ENCODE measurements around the gene UBE2O.
A peak's percentile ranks its signal among the peaks of the same experiment; 100 is the strongest.

Gene UBE2O

DNA sequence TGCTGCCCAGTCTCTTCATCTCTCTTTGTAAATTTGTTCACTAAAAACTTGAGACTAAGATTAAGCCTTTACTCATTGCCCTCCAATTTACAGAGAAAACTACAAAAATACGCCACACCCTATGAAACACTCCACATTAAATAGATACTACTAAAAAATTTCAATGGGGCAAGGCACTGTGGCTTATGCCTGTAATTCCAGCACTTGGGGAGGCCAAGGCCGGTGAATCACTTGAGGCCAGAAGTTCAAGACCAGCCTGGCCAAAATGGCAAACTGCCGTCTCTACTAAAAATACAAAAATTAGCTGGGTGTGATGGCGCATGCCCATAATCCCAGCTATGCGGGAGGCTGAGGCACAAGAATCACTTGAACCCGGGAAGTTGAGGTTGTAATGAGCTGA lies 3.8 kb downstream of the UBE2O start:
- H3K9me3 Mint-ChIP-seq, result no peaks in the 10 kb centered on the region
- no peaks in the 10 kb centered on the region for H3K27me3 Mint-ChIP-seq (ENCODE audit: low read depth)
- H3K36me3 Mint-ChIP-seq (ENCODE audit: low read depth), result no peaks in the 10 kb centered on the region
- H3K27ac Mint-ChIP-seq, result no peak overlapping the region
- TF ChIP-seq, protein P1, sequence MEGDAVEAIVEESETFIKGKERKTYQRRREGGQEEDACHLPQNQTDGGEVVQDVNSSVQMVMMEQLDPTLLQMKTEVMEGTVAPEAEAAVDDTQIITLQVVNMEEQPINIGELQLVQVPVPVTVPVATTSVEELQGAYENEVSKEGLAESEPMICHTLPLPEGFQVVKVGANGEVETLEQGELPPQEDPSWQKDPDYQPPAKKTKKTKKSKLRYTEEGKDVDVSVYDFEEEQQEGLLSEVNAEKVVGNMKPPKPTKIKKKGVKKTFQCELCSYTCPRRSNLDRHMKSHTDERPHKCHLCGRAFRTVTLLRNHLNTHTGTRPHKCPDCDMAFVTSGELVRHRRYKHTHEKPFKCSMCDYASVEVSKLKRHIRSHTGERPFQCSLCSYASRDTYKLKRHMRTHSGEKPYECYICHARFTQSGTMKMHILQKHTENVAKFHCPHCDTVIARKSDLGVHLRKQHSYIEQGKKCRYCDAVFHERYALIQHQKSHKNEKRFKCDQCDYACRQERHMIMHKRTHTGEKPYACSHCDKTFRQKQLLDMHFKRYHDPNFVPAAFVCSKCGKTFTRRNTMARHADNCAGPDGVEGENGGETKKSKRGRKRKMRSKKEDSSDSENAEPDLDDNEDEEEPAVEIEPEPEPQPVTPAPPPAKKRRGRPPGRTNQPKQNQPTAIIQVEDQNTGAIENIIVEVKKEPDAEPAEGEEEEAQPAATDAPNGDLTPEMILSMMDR (IDR thresholded peaks at IDR 0.05; ENCODE audit: unreplicated experiment in 3 of 3), result no peak
- peaks cover 69% of the 10 kb centered on the region for H3K4me1 Mint-ChIP-seq
- peak overlapping the region in 1 of 3 experiments; percentile 37 for H3K4me3 Mint-ChIP-seq

DNA sequence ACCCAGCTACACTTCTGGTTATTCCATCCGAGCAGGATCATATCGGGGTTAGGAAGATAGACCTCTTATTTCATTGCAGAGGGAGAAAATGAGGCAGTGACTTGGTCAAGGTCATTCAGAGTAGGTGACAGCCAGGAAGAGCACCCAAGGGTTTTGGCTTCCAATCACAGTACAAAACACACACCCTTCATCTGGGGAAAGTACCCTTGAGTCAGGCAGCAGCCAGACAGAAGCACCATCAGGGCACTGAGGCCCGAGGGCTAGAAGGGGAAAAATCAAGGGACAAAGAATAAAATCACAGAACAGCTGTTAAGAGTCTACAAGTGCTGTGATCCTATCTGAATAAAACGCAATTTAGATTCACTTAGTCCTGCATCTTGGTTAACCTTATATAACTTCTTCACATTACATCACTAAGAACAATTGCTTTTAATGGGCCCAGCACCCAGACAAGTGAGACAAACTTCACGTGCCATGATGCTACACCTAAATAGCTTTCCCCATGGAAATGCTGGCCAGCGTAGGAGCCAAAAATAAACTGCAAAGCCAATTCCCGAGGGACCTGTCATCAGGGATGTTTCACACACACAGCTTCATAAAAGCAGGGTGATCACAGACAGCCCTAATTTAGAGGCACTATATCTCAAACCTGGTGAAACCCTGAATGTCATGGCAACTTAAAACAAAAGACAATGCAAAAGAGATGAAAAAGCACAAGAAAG lies 4.9 kb downstream of the UBE2O start:
- peak overlapping the region in 2 of 3 experiments; percentile 32 to 53 for H3K4me3 Mint-ChIP-seq
- no peaks in the 10 kb centered on the region for H3K9me3 Mint-ChIP-seq
- no peak overlapping the region for H3K27ac Mint-ChIP-seq
- H3K36me3 Mint-ChIP-seq (ENCODE audit: low read depth), result no peaks in the 10 kb centered on the region
- no peaks in the 10 kb centered on the region for H3K27me3 Mint-ChIP-seq (ENCODE audit: low read depth)
- TF ChIP-seq, protein P1 (IDR thresholded peaks at IDR 0.05; ENCODE audit: unreplicated experiment in 3 of 3), result no peak
- peaks cover 69% of the 10 kb centered on the region for H3K4me1 Mint-ChIP-seq

DNA sequence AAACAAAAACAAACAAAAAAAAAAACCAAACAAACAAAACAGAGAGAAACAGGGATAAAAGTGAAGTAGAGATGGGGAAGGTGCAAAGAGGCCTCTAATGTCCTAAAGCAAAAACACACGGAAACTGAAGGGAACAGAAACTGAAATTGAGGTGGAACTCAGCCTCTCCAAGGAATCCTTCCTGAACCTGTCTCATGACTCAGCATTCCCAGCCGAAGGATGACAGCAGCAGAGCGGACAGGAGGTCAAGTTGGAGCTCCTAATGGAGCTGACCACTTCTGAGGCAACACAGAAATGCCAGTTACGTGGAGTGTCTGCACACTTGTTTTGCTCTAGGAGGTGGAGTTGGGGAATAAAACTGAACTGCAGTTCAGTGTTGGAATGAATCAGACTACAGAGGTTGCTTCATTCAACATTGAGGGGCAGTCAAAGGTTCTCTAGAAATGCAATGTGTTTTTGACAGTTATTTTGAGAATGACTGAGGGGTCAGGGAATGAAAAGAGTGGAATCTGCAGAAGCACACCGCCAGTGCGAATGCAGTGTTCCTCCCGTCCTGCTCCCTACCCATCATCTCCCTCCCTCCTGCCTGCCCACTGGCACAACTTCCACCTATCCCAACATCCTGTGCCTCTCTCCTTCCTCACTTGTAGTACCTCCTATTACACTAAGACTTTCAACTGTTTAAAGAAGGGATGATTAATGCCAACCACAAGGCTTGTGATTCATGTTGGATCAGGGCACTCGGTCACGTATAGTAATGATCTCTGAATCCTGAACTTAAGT lies 6.3 kb downstream of the UBE2O start:
- no peak overlapping the region for H3K27ac Mint-ChIP-seq
- no peak overlapping the region for H3K4me3 Mint-ChIP-seq
- TF ChIP-seq, protein P1 (IDR thresholded peaks at IDR 0.05; ENCODE audit: unreplicated experiment in 3 of 3), result no peak
- H3K9me3 Mint-ChIP-seq, result no peaks in the 10 kb centered on the region
- H3K36me3 Mint-ChIP-seq (ENCODE audit: low read depth), result peaks cover 5% of the 10 kb centered on the region
- H3K4me1 Mint-ChIP-seq, result peaks cover 63% of the 10 kb centered on the region
- H3K27me3 Mint-ChIP-seq (ENCODE audit: low read depth), result no peaks in the 10 kb centered on the region

DNA sequence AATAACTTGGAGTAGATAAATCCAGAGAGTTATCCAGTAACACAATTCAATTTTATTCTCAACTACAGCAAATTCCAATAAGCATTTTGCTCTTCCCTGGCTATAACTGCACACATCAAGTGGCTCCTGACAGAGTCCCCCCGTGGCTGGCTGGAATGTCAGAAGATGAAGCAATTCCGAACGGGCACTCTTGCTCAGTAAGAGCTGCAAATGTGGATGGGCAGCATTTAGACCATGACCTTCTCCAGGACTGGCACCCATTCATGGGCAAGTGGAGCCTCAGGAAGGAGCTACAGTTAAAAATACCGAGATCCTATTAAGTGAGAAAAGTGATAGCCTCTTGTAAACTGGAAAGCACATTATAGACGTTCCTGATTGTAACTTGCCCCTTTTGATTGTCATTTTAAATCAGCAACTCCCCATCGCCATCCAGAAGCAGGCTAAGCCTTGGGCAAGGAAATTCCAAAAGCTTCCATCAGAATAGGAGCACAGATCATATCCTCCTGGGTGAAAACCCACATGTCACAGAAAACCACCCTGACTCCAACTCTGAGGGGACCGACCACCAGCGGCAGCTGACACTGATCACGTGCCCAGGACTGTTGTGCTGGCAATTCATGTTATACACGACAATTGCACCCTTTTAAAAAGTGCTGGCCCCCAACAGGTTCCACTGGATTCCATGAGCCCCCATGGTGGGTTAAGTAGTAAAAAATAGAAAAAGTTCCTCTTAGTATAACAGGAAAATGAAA lies 7.1 kb downstream of the UBE2O start:
- H3K27ac Mint-ChIP-seq, result no peak overlapping the region

DNA sequence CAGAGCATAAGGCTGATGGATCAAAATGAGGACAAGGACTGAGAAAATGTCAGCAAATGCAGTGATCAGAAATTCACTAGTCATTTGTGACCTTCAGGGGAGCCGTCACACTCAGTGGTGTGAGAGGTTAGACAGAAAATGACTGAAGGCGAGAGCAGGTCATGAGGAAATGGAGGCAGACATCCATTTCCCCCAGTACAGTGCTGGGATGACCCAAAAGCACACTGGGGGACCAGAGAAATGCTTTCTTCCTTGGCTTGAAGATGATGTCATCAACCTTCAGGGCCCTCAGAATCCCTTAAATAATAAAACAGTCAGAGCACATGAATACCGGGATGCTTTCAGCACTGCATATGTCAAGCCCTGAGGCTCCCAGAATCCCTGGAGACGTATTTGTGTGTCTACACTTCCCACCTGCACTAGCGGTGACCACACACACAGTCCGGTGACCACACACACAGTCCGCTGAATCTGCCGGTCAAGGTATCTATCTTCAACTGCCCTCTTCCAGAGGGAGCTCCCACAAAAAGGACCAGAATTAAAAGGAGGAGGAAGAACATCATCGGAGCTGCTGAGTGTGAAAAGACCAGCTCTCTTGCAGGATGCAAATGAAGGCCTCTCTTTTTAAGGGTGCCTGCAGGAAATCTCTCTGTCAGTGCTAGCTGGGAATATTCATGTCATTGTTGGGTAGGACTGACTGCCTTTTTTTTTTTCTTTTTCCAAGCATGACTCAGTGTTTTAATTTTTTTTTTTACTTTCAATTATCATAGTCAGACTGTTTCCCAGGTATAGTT lies 8.2 kb downstream of the UBE2O start:
- TF ChIP-seq, protein P1 (IDR thresholded peaks at IDR 0.05; ENCODE audit: unreplicated experiment in 3 of 3), result no peak
- peaks cover 46% of the 10 kb centered on the region for H3K4me1 Mint-ChIP-seq
- H3K9me3 Mint-ChIP-seq, result no peaks in the 10 kb centered on the region
- peaks cover 5% of the 10 kb centered on the region for H3K36me3 Mint-ChIP-seq (ENCODE audit: low read depth)
- H3K27ac Mint-ChIP-seq, result no peak overlapping the region
- no peak overlapping the region for H3K4me3 Mint-ChIP-seq
- no peaks in the 10 kb centered on the region for H3K27me3 Mint-ChIP-seq (ENCODE audit: low read depth)

More for the DNA sequence above, 7.1 kb downstream of the UBE2O start:
- TF ChIP-seq, protein P1 (IDR thresholded peaks at IDR 0.05; ENCODE audit: unreplicated experiment in 3 of 3), result no peak
- Mint-ChIP-seq H3K4me3 (no peak overlapping the region), H3K36me3 (ENCODE audit: low read depth) (peaks cover 5% of the 10 kb centered on the region), H3K4me1 (peaks cover 56% of the 10 kb centered on the region), H3K9me3 (no peaks in the 10 kb centered on the region), H3K27me3 (ENCODE audit: low read depth) (no peaks in the 10 kb centered on the region)
